GM12874 (cell line): Measurements from ENCODE around the gene TBX15.

Experiments used
- CTCF ChIP-seq: IDR thresholded peaks from 2 replicates; pipeline ENCODE4 v1.5.1; 2011; ENCODE audit warnings: low read depth, mild to moderate bottlenecking, control low read depth, low read length, moderate library complexity; ENCODE audit not compliant: insufficient read depth

The TBX15 gene

DNA sequence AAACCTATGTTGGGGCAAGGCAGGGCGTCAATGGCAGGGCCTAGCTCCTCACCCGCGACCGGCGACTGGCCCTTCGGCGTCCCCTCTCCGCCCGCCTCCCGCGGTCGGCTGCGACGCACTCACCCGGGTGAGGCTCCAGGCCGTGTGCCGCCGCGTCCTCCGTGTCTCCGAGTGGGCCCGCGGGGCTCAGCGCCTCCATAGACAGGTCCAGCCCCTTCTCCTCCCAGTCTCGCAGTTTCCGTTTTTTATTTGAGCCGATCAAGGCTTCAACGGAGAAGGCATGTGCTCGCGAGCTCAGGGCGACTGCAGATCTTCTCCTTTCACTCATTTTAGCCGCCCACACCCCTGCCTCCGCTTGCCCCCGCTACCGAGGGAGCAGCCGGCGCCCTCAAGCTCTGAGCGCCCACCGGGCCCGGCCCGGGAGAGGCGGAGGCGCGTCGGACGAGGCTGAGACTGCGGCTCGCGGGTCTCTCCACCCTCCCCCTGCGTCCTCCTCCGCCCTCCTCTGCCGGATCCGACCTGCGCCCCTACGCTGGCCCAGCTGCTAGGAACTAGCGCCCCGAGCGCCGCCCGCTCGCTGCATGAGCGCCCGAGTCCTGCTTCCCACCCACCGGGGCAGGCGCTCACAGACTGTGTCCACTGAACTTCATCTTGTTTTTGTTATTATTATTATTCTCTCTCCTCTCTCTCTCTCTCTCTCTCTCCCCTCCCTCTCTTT lies 516 bp downstream of the TBX15 start:
- no peak for TF ChIP-seq CTCF

DNA sequence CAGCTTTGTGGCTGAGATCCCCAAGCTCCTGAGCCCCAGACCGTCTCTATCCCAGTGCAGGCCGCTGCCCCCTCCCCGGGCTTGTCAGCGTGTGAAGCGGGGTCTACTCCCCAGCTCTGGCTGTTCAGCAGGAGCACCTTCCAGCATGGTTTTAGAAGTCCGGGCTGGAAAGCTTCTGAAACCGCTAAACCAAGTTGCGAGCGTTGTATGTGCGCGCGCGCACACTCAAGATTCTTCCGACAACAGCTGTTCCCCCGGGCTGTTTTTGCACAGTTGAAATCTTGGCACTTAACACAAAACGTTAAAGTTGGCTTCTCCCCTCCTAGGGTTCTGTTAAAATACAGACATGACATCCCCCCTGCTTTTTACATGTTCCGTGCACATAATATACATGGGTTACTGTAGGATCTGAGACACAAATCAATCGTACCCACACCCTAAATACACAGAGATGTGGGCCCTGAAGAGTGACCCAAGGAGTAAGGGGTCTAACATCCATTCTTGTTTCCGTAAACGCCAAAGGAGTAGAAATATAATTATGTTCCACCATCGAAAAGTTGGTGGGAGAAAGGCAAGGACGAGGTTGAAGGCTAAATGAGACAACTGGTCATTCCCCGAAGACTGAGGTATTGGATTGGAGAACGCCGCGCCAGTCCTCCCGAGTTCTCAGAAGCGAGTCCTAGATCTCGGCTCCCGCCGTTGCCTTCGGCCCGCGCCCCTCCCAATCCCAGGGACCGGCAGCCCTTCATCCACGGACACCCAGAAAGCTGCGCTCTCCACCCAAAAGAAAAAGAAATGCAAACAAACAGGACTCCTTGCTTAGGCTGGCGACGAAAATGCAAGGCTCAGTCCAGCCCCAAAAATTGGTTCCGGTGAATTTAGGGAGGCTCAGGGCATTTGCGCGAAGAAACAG lies 1.3 kb downstream of the TBX15 start:
- no peak for TF ChIP-seq CTCF

- no peak for TF ChIP-seq CTCF
Measured at GRCh38 chr1:118985640-118986554, 2.2 kb downstream of the TBX15 start.

- TF ChIP-seq CTCF: no peak
Measured at GRCh38 chr1:118984722-118985639, 3.2 kb downstream of the TBX15 start.

GRCh38 chr1:118984086-118984721 lies 3.9 kb downstream of the TBX15 start:
- no peak for TF ChIP-seq CTCF

- TF ChIP-seq CTCF: no peak
Measured at GRCh38 chr1:118983558-118984041, 4.5 kb downstream of the TBX15 start.
